Fibroblast of pulmonary artery (primary cell): ENCODE data around the gene KDM2B.
A peak's percentile ranks its signal among the peaks of the same experiment; 100 is the strongest.

Experiments
- DNase-seq: peaks from one replicate; pipeline ENCODE4 v3.0.0-alpha.2; 2010; ENCODE audit warnings: low read depth
- H3K4me3 ChIP-seq: replicated peaks from 2 replicates; pipeline ENCODE4 v1.5.1; 2011; ENCODE audit warnings: low read depth, mild to moderate bottlenecking, control low read depth, low read length, moderate library complexity
- TF ChIP-seq, protein P1 (sequence below): IDR thresholded peaks from 2 replicates; pipeline ENCODE4 v1.5.1; 2011; ENCODE audit warnings: mild to moderate bottlenecking, control low read depth, low read length, inconsistent platforms; ENCODE audit errors: missing control alignments

Gene KDM2B

DNA sequence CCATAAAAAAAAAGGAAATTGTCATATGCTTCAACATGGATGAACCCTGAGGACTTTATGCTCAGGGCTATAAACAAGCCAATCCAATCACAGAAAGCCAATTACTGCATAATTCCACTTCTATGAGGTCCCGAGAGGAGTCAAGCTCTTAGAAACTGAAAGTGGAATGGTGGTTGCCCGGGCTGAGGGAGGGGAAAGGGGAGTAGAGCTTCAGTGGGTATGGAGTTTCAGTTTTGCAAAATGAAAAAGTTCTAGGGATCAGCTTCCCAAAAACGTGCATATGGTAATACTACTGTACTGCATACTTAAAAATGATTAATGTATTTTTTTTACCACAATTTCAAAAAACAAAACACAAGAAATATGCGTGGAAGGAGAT is 128.9 kb downstream of the KDM2B start:
- TF ChIP-seq, protein P1, sequence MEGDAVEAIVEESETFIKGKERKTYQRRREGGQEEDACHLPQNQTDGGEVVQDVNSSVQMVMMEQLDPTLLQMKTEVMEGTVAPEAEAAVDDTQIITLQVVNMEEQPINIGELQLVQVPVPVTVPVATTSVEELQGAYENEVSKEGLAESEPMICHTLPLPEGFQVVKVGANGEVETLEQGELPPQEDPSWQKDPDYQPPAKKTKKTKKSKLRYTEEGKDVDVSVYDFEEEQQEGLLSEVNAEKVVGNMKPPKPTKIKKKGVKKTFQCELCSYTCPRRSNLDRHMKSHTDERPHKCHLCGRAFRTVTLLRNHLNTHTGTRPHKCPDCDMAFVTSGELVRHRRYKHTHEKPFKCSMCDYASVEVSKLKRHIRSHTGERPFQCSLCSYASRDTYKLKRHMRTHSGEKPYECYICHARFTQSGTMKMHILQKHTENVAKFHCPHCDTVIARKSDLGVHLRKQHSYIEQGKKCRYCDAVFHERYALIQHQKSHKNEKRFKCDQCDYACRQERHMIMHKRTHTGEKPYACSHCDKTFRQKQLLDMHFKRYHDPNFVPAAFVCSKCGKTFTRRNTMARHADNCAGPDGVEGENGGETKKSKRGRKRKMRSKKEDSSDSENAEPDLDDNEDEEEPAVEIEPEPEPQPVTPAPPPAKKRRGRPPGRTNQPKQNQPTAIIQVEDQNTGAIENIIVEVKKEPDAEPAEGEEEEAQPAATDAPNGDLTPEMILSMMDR, result no peak
- no peak for DNase-seq
- H3K4me3 ChIP-seq, result no peak overlapping the region

DNA sequence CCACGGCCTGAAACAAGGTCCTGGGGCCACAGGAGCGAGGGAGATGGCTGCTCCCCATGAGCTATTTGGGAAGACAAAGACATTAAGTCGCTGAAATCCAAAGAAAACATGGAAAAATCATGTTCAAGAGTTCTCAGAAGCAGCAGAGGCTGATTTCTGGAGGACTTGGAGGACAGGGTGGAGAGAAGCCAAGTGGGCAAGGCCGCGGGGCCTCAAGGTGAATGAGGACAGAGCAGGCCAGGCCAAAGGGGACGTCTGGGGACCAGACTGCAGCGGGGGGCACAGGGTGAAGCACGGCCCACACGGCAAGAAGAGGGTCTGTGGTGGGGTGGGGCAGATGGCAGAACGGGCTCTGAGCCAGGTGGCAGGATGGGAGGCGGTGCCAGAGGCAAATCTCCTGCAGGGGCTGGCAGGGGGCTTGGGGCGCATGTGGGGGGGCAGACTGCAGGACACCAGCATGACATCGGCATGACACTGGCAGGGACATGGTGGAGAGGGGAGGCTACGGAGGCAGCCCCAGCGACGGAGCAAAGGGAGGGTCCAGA is 132.0 kb downstream of the KDM2B start:
- DNase-seq, result no peak
- no peak overlapping the region for H3K4me3 ChIP-seq
- TF ChIP-seq, protein P1, result no peak

DNA sequence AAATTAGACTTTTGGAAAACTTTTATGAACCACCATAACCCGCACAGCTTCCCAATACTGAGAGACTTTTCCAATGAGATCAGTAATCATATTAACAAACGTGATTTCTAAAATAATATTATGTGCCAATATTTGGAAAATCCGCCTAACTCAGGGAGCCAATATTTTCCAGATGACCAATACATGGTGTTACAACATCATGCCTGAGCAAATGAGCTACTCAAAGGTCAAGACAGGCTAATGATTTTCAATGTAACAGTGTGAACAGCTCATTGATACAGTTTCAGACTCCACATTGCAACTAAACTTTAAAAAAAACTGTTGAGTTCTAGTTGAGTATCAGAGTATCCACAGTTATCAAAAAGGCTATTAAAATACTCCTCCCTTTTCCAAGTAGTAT is 134.1 kb downstream of the KDM2B start:
- H3K4me3 ChIP-seq, result no peak overlapping the region
- DNase-seq, result no peak
- TF ChIP-seq, protein P1, result no peak

DNA sequence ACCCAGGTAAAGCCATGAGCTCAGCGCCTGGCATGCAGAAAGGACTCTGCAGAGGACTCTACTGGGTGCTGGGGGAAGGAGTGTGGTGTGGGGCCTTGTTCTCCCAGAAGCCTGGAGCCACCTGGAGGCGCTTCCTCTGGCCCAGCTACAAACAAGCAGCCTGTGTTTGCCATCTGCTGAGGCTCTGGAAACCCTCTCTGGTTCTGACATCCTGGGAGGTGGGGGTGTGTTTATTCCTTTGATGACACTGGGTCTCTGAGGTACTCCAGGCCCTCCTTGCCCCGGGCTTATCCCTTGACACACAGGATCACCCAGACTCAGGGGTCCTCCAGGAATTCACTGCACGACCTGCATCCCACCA is 136.0 kb downstream of the KDM2B start:
- no peak overlapping the region for H3K4me3 ChIP-seq
- TF ChIP-seq, protein P1, result no peak
- no peak for DNase-seq

DNA sequence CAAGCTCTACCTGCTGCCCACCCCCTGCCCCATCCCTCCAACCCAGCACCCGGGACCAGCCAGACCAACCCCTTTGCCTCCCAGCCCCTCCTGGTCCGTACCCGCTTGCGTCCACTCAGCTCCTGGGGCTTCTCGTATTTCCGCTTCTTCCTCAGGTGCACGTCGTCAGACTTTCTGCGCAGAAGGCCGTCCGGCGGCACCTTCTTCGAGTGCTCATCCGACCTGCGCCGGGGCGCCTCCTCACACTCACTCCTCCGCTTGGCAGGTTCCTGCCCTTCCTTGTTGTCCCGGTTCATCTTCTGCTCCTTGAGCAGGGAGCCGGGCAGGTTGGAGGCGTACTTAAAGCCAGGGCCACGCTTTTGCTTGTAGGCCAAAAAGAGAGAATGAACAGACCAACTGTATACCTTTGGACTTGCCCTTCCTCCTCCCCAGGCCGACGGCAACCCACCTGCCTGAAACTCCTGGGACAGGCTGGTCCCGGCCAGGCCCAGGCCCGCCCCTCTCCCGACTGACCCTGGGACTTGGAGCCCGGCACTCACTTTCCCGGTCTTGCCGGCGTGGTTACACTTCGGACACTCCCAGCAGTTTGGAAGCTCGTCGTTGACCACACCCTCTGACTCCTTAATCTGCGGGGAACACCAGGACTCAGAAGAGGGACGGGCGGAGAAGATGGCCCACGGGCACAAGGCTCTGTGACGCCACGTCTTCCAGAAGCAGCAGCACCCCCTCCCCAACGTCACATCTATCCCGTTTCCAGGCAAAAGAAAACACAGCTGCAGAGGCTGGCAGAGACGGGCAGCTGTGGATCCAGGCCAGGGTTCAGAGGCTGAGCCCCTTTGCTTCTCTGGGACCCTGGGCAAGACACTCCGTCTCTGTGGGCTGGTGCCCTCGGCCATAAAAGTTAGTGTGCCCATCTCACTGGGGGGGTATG is 136.6 kb downstream of the KDM2B start:
- TF ChIP-seq, protein P1, result no peak
- H3K4me3 ChIP-seq, result no peak overlapping the region
- no peak for DNase-seq

DNA sequence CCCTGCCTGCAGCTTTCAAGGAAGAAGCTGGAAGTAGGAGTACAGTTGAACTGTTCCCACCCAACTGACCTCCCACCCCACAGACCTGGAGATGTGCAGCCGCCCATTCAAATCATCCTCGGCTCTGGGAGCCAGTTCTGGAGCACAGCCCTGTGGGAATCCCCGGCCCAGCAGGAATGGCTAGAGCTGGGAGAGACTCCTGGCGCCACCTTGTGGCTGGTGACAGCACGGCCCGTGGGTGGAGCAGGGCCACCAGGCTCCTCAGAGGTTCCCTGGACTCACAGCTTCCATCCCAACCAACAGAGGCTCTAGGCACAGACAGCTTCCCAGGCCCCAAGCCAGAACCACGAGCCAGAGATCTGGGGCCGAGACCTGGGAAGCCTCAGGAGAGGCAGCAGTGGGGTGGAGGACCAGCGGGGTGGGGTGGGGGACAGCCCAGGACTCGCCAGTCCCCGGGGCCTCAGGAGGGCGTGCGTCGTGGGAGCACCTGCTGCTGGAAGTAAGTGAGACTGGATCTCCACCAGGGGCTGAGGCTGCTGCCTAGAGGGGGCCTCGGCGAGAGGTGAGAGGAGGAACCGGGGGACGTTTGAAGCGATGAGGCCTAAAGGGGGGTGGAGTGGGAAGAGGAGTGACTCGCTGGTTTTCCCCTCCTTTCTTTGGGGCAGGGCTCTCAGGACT is 137.5 kb downstream of the KDM2B start:
- TF ChIP-seq, protein P1, result peak; percentile 92
- H3K4me3 ChIP-seq, result no peak overlapping the region
- peak; percentile 79 for DNase-seq
